Liver (tissue), 3 donors: ENCODE data around the gene CMC4.

ENCODE experiments used
- CTCF ChIP-seq: fragments of 150-350 bp; IDR thresholded peaks from 2 replicates; pipeline ENCODE4 v1.5.1; 2017; ENCODE audit warnings: improper control_type of control experiment, low read depth, low read length; ENCODE audit not compliant: missing input control
- GABPA ChIP-seq, 2 donors: IDR thresholded peaks in 1 of 2; conservative IDR thresholded peaks in 1 of 2; 2 replicates each; pipeline ENCODE4 v1.6.1; 2016; ENCODE audit warnings: antibody characterized with exemption in 2 of 2, mild to moderate bottlenecking in 1 of 2, moderate library complexity in 1 of 2
- HNF4A ChIP-seq, 2 donors: conservative IDR thresholded peaks; 2 replicates each; pipeline ENCODE4 v1.6.1; 2016; ENCODE audit warnings: antibody characterized with exemption in 2 of 2, mild to moderate bottlenecking in 2 of 2
- JUND ChIP-seq, 2 donors: IDR thresholded peaks; 2 replicates each; pipeline ENCODE4 v1.6.1; 2016; ENCODE audit warnings: antibody characterized with exemption in 2 of 2
- MAX ChIP-seq: IDR thresholded peaks from 2 replicates; pipeline ENCODE4 v1.6.1; 2016; ENCODE audit warnings: antibody characterized with exemption
- RAD21 ChIP-seq, 2 donors: IDR thresholded peaks; 2 replicates each; pipeline ENCODE4 v1.6.1; 2016; ENCODE audit warnings: antibody characterized with exemption in 2 of 2, mild to moderate bottlenecking in 2 of 2
- REST ChIP-seq: IDR thresholded peaks from 2 replicates; pipeline ENCODE4 v1.6.1; 2016; ENCODE audit warnings: antibody characterized with exemption, mild to moderate bottlenecking
- SP1 ChIP-seq: IDR thresholded peaks from 2 replicates; pipeline ENCODE4 v1.6.1; 2018; ENCODE audit warnings: antibody characterized with exemption, mild to moderate bottlenecking
- ZBTB33 ChIP-seq: IDR thresholded peaks from 2 replicates; pipeline ENCODE4 v1.6.1; 2016; ENCODE audit warnings: antibody characterized with exemption
- donor health status: healthy.
- donor health status: healthy.

- TF ChIP-seq CTCF, result no peak
- no peak for TF ChIP-seq RAD21 (IDR thresholded peaks at IDR 0.05)
- no peak for TF ChIP-seq SP1
- no peak for TF ChIP-seq REST
- no peak for TF ChIP-seq ZBTB33
- TF ChIP-seq MAX, result no peak
- no peak for TF ChIP-seq GABPA (IDR thresholded peaks at IDR 0.05 in 1 of 2, conservative IDR thresholded peaks at IDR 0.05 in 1 of 2)
- TF ChIP-seq JUND (IDR thresholded peaks at IDR 0.05), result no peak
- TF ChIP-seq HNF4A (conservative IDR thresholded peaks at IDR 0.05), result no peak
Measured at GRCh38 chrX:155046129-155046810, 24.7 kb downstream of the CMC4 start.
